Hepatocyte (in vitro differentiated cells): ENCODE measurements around the gene ZBED4.

Source experiments
- CTCF ChIP-seq: fragments of 200-600 bp; sonication (generic); IDR thresholded peaks from 2 replicates; pipeline ENCODE4 v1.5.1; 2016; ENCODE audit warnings: antibody characterized with exemption, mild to moderate bottlenecking; ENCODE audit not compliant: poor library complexity
- EZH2 ChIP-seq: fragments of 200-600 bp; sonication (generic); IDR thresholded peaks from 2 replicates; pipeline ENCODE4 v1.6.1; 2016; ENCODE audit warnings: antibody characterized with exemption, mild to moderate bottlenecking, borderline replicate concordance
- EZH2phosphoT487 ChIP-seq: fragments of 200-600 bp; sonication (generic); IDR thresholded peaks from one replicate; pipeline ENCODE4 v1.6.1; 2018; ENCODE audit warnings: antibody characterized with exemption, mild to moderate bottlenecking, low read depth, moderate library complexity; ENCODE audit not compliant: unreplicated experiment, severe bottlenecking

GRCh38 chr22:49904040-49904369 is 50.4 kb downstream of the ZBED4 start:
- TF ChIP-seq CTCF, result no peak
- TF ChIP-seq EZH2, result no peak
- no peak for TF ChIP-seq EZH2phosphoT487
